ENCODE results near the gene SLC34A2. TPM values are rescaled to one million over a fixed set of nuclear protein-coding genes. Genes with fewer than 3 reads are reported as not detected.

Gene SLC34A2
- total RNA-seq, 1 experiment from 2014 or later = 0.77 TPM

DNA sequence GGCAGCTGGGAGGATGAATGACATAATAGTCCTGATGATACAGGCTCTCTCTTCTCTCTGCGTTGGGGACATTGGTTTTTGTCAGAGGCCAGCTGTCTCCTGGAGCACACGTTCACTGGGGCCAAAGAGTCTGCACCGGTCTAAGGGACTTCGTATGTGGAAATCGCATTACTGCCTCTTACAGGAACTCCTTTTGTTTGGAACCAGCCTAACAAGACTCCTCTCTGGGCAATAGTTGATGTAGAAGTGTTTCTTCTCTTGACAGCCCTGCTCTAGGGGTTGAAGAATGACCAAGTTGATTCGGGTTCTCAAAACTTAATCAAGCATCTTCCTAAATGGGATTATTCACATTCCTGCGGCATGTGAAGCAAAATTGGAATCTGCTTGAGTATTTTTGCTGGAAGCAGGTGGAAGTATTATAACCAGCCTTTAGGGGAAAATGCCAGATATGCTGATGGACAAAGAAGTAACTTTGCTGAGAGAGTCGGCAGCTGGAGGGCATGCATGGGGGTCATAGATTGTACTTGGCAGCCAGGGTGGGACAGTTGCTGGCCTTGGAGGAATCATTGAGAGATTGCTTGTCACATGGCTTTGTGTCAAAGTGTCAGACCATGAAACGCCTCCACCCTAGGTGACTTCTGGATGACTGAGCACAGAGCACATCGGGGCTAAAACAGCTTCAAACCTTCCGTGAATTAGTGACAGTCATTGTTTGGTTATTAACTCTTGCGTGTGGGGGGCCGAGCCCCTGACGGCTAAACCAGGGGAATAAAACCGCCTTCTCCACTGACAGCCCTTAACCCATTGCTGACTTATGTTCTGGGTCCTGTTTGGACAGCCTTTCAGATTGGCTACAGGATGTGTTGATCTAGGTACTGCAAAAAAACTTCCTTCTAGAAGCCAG lies 34.4 kb upstream of the SLC34A2 start:
- DNase-seq (ENCODE audit: low read depth, low spot score) = no peak
- ChIA-PET CTCF (no interaction called here), POLR2A (no interaction called here)
- ATAC-seq = no peak
- no peak overlapping the region for H3K27ac ChIP-seq (ENCODE audit: low read length)
- H3K4me1 ChIP-seq (ENCODE audit: control insufficient read depth, insufficient read depth, low read length) = no peaks in the 10 kb centered on the region
- H3K36me3 ChIP-seq (ENCODE audit: control insufficient read depth, insufficient read depth, low read length) = no peaks in the 10 kb centered on the region
- in situ Hi-C loops (cut with HindIII; ENCODE audit: low pct_unique_long_range_greater_than_20kb, low sequenced_read_pairs) (no loop called here), intact Hi-C loops (cut with micrococcal nuclease; ENCODE audit: unreplicated experiment) (no loop called here)
- TF ChIP-seq POLR2AphosphoS5 (IDR thresholded peaks at IDR 0.05; ENCODE audit: low read depth, low read length) (no peak), TCF7L2 (IDR thresholded peaks at IDR 0.05; ENCODE audit: low read depth, low read length) (no peak), SIN3A (IDR thresholded peaks at IDR 0.05; ENCODE audit: borderline replicate concordance, insufficient read depth, low read depth, low read length) (no peak)
- TF ChIP-seq, protein P1, sequence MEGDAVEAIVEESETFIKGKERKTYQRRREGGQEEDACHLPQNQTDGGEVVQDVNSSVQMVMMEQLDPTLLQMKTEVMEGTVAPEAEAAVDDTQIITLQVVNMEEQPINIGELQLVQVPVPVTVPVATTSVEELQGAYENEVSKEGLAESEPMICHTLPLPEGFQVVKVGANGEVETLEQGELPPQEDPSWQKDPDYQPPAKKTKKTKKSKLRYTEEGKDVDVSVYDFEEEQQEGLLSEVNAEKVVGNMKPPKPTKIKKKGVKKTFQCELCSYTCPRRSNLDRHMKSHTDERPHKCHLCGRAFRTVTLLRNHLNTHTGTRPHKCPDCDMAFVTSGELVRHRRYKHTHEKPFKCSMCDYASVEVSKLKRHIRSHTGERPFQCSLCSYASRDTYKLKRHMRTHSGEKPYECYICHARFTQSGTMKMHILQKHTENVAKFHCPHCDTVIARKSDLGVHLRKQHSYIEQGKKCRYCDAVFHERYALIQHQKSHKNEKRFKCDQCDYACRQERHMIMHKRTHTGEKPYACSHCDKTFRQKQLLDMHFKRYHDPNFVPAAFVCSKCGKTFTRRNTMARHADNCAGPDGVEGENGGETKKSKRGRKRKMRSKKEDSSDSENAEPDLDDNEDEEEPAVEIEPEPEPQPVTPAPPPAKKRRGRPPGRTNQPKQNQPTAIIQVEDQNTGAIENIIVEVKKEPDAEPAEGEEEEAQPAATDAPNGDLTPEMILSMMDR (IDR thresholded peaks at IDR 0.05) = no peak
- TF ChIP-seq, protein P2, sequence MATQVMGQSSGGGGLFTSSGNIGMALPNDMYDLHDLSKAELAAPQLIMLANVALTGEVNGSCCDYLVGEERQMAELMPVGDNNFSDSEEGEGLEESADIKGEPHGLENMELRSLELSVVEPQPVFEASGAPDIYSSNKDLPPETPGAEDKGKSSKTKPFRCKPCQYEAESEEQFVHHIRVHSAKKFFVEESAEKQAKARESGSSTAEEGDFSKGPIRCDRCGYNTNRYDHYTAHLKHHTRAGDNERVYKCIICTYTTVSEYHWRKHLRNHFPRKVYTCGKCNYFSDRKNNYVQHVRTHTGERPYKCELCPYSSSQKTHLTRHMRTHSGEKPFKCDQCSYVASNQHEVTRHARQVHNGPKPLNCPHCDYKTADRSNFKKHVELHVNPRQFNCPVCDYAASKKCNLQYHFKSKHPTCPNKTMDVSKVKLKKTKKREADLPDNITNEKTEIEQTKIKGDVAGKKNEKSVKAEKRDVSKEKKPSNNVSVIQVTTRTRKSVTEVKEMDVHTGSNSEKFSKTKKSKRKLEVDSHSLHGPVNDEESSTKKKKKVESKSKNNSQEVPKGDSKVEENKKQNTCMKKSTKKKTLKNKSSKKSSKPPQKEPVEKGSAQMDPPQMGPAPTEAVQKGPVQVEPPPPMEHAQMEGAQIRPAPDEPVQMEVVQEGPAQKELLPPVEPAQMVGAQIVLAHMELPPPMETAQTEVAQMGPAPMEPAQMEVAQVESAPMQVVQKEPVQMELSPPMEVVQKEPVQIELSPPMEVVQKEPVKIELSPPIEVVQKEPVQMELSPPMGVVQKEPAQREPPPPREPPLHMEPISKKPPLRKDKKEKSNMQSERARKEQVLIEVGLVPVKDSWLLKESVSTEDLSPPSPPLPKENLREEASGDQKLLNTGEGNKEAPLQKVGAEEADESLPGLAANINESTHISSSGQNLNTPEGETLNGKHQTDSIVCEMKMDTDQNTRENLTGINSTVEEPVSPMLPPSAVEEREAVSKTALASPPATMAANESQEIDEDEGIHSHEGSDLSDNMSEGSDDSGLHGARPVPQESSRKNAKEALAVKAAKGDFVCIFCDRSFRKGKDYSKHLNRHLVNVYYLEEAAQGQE (IDR thresholded peaks at IDR 0.05; ENCODE audit: insufficient read depth in 1 of 2, low read depth in 2 of 2, low read length in 1 of 2) = no peak
- BruUV-seq (replicated peaks) = no TSS peak
- H3K9me3 ChIP-seq (ENCODE audit: control insufficient read depth, insufficient read depth, low read depth, low read length) = no peaks in the 10 kb centered on the region
- H3K27me3 ChIP-seq (ENCODE audit: control insufficient read depth, insufficient read depth, low read length) = no peaks in the 10 kb centered on the region
- H3K4me3 ChIP-seq (ENCODE audit: low read depth in 2 of 2, low read length in 2 of 2) = no peak overlapping the region

DNA sequence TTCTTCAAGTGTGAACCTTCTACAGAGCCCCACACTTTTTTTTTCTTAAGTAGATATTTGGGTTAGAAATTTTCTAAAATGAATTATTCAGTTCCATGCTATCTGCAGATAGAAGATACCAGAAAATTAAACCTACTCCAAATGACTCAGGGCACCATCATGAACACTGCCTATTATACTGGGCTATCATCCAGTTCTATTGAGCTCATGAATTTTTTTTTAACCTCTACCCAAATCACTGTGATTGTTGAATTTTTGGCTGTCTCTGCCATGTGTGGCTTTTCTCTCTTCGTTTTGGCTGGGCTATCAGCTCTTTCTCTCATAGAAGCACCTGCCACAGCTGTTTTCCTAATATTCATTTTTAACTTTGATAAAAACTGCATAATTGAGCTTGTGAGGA lies 31.0 kb upstream of the SLC34A2 start:
- POLR2A ChIA-PET = no interaction called here

More for the DNA sequence above, 31.0 kb upstream of the SLC34A2 start:
- no peaks in the 10 kb centered on the region for H3K36me3 ChIP-seq (ENCODE audit: control insufficient read depth, insufficient read depth, low read length)
- no peaks in the 10 kb centered on the region for H3K27me3 ChIP-seq (ENCODE audit: control insufficient read depth, insufficient read depth, low read length)
- in situ Hi-C loops (cut with HindIII; ENCODE audit: low pct_unique_long_range_greater_than_20kb, low sequenced_read_pairs) (no loop called here), intact Hi-C loops (cut with micrococcal nuclease; ENCODE audit: unreplicated experiment) (no loop called here)
- H3K27ac ChIP-seq (ENCODE audit: low read length) = no peak overlapping the region
- H3K4me1 ChIP-seq (ENCODE audit: control insufficient read depth, insufficient read depth, low read length) = no peaks in the 10 kb centered on the region
- CTCF ChIA-PET = no interaction called here
- no peak overlapping the region for H3K4me3 ChIP-seq (ENCODE audit: low read depth in 2 of 2, low read length in 2 of 2)
- TF ChIP-seq SIN3A (IDR thresholded peaks at IDR 0.05; ENCODE audit: borderline replicate concordance, insufficient read depth, low read depth, low read length) (no peak), TCF7L2 (IDR thresholded peaks at IDR 0.05; ENCODE audit: low read depth, low read length) (no peak), POLR2AphosphoS5 (IDR thresholded peaks at IDR 0.05; ENCODE audit: low read depth, low read length) (no peak)
- TF ChIP-seq, protein P2 (IDR thresholded peaks at IDR 0.05; ENCODE audit: insufficient read depth in 1 of 2, low read depth in 2 of 2, low read length in 1 of 2) = no peak
- TF ChIP-seq, protein P1 (IDR thresholded peaks at IDR 0.05) = no peak
- no TSS peak for BruUV-seq (replicated peaks)
- H3K9me3 ChIP-seq (ENCODE audit: control insufficient read depth, insufficient read depth, low read depth, low read length) = no peaks in the 10 kb centered on the region
- ATAC-seq (no peak), DNase-seq (ENCODE audit: low read depth, low spot score) (no peak)

All from Panc1 (cell line).